NCI-H146 (cell line): ENCODE results near the gene AMDHD2.
"Not testable (repeated sequence)": the region's sequence is repeated elsewhere in the genome, so short reads cannot be mapped to it uniquely, and the experiment has no call there.

Experiments used
- DNase-seq: peaks from one replicate; lab custom pipeline; 2025; lab: John Stamatoyannopoulos, UW

The AMDHD2 gene

GRCh38 chr16:2580143-2580542 lies 60.0 kb downstream of the AMDHD2 start:
- DNase-seq, result not testable (repeated sequence)

GRCh38 chr16:2580818-2581217 lies 60.6 kb downstream of the AMDHD2 start:
- DNase-seq, result not testable (repeated sequence)
